GM10248 (cell line): Measurements from ENCODE around the gene PCP2.

Source experiments
- CTCF ChIA-PET: fragments of 300-600 bp; sonication (Branson Sonifier 250); formaldehyde crosslinking; extraction: SDS; loops from one replicate; lab custom pipeline; 2021; ENCODE audit warnings: antibody characterized with exemption; lab: Yijun Ruan, JAX
- POLR2A ChIA-PET: fragments of 350-650 bp; sonication (Branson Sonifier 250); formaldehyde crosslinking; extraction: SDS; loops from one replicate; lab custom pipeline; 2020; ENCODE audit warnings: antibody characterized with exemption; lab: Yijun Ruan, JAX
- DNase-seq: peaks from one replicate; pipeline ENCODE4 v3.0.0; 2012; ENCODE audit errors: extremely low spot score
- TF ChIP-seq, protein P1 (sequence below): IDR thresholded peaks from 2 replicates; pipeline ENCODE4 v1.5.1; 2012; ENCODE audit warnings: mild to moderate bottlenecking, low read depth; ENCODE audit errors: extremely low read depth, missing control alignments, control extremely low read depth

The PCP2 gene

DNA sequence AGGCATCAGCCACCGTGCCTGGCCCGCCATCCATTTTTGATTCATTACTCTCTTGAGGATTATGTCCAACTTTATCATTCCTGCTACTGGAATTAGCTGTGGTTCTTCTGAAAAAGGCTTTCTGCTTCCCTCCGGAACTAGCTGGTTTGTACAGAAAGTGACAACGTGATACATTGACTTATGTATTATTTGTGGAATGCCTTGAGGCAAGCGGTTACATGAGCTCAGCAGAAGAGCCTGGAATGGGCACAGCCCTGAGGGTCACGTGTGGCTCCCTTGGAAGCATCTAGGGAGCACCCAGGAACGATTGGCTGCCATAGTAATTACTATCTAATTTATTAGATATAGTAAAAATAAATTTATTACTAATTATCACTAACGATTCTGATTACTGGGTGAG is 20.9 kb upstream of the PCP2 start:
- DNase-seq = no peak
- ChIA-PET CTCF (interaction anchor here (1.0 to 2.3 kb wide), 7 partner anchors 16 to 290 kb away, joined by 3 to 6 read pairs (median 5); no protein-coding TSS in a partner anchor), POLR2A (interaction anchor here (0.5 kb wide), 1 partner anchor 150 kb away, joined by 4 read pairs; no protein-coding TSS in a partner anchor)
- TF ChIP-seq, protein P1, sequence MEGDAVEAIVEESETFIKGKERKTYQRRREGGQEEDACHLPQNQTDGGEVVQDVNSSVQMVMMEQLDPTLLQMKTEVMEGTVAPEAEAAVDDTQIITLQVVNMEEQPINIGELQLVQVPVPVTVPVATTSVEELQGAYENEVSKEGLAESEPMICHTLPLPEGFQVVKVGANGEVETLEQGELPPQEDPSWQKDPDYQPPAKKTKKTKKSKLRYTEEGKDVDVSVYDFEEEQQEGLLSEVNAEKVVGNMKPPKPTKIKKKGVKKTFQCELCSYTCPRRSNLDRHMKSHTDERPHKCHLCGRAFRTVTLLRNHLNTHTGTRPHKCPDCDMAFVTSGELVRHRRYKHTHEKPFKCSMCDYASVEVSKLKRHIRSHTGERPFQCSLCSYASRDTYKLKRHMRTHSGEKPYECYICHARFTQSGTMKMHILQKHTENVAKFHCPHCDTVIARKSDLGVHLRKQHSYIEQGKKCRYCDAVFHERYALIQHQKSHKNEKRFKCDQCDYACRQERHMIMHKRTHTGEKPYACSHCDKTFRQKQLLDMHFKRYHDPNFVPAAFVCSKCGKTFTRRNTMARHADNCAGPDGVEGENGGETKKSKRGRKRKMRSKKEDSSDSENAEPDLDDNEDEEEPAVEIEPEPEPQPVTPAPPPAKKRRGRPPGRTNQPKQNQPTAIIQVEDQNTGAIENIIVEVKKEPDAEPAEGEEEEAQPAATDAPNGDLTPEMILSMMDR = no peak

DNA sequence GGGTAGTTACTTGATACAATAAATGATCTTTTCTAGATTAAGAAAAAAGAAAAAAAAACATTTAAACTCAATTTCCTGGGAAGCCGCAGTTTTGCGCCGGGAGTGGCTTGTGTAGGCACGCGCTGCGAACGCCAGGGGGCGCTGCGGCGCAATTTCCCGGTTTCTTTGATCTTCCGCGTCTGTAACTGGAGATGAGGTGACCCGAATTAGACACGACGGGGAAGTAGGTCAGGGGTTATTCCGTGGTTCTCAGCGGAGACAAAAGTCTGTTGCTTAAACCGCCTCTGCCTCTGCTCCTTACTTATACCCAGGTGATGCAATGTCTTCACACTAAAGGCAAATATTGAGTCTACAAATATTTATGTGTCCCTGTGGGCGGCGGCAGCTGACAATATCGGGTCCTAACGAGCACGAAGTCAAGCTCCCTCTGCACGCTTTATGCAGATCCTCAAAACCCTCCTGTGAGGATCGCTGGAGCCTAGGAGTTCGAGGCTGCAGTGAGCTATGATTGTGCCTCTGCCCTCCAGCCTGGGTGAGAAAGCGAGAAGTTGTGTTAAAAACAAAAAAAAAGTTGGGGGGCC is 18.6 kb upstream of the PCP2 start:
- POLR2A ChIA-PET = interaction anchor here (0.6 kb wide), 1 partner anchor 257 kb away, joined by 3 read pairs; no protein-coding TSS in a partner anchor
- DNase-seq = peak; percentile 90
- CTCF ChIA-PET = interaction anchor here (0.7 to 3.2 kb wide), 29 partner anchors 9 to 285 kb away, joined by 3 to 27 read pairs (median 3); partner anchors contain the start of genes MCEMP1, PCP2, PET100 and RETN
- TF ChIP-seq, protein P1 = peak; percentile 91

DNA sequence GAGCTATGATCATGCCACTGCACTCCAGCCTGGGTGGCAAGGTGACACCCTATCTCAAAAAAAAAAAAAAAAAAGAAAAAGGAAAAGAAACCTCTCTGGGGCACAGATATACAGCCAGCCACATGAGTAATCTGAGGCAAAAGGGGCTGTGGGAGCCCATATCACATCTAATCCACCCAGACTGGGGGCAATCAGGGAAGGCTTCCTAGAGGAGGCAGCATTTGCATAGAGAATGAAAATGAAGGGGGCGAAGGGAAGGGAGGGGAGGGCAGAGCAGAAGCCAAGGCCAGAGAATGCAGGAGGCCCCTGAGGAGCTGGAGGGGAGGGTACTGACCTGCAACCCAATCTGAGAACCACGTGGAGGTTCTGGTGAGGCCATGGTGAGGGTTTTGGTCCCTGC is 16.6 kb upstream of the PCP2 start:
- CTCF ChIA-PET = interaction anchor here (1.7 to 1.8 kb wide), 2 partner anchors 28 to 31 kb away, joined by 4 to 5 read pairs; partner anchors contain the start of gene TRAPPC5
- TF ChIP-seq, protein P1 = no peak
- POLR2A ChIA-PET = no interaction called here
- no peak for DNase-seq

DNA sequence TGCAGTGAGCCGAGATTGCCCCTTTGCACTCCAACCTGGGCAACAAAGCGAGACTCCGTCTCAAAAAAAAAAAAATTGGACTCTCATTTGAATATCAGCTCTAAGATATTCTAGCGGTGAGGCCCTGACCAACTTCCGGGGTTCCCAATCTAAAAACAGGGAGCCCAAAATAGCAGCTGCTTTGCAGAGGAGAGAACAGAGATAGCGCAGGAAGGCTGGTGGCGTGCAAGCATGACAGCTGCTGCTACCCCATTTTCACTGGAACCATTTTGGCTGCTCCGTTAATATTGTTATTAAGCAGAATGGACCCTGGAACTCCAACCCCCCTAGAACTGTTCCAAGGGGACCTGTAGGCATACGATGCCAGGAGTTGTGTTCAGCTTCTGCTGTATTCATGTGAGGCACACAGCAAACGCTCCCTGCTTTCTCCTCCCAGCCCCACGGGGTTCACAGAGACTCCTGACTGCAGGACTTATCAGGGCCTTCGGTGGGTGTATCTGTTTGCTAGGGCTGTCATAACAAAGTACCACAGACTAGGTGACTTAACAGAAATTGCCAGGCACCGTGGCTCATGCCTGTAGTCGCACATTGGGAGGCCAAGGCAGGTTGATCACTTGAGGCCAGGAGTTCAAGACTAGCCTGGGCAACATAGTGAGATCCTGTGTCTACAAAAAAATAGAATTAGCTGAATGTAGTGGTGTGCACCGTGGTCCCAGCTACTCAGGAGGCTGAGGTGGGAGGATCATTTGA is 14.9 kb upstream of the PCP2 start:
- ChIA-PET CTCF (interaction anchor here (0.8 to 1.7 kb wide), 4 partner anchors 16 to 183 kb away, joined by 3 to 5 read pairs (median 4); partner anchors contain the start of gene TRAPPC5), POLR2A (no interaction called here)
- no peak for DNase-seq
- TF ChIP-seq, protein P1 = no peak

GRCh38 chr19:7647156-7647555 is 13.6 kb upstream of the PCP2 start:
- TF ChIP-seq, protein P1 = no peak
- POLR2A ChIA-PET = no interaction called here
- CTCF ChIA-PET = no interaction called here
- no peak for DNase-seq

DNA sequence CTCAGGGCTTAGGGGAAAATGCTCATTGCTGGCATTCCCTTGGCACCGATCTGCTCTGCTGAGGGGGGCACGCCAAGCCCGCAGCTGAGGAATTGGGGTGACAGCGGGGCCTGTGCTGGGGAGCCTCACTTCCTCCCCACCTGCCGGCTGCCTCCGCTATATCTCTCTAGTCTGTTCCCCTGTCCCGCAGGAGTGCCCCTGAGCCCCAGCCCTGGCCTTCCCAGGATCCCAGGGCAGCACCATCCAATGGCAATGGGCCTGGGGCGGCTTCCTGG is 12.8 kb upstream of the PCP2 start:
- DNase-seq = no peak
- TF ChIP-seq, protein P1 = no peak
- ChIA-PET CTCF (no interaction called here), POLR2A (no interaction called here)
